Measurements from ENCODE around the gene SKOR2. TPM values are rescaled to one million over a fixed set of nuclear protein-coding genes. Genes with fewer than 3 reads are reported as not detected.
"Not testable (repeated sequence)": the region's sequence is repeated elsewhere in the genome, so short reads cannot be mapped to it uniquely, and the experiment has no call there.

Gene SKOR2
- total RNA-seq, 2 donors from 2014 or later, result not detected

GRCh38 chr18:47247416-47248114, 3.9 kb downstream of the SKOR2 start:
- no peak overlapping the region for H3K4me3 Mint-ChIP-seq
- peaks cover 63% of the 10 kb centered on the region for H3K27me3 Mint-ChIP-seq
- no peaks in the 10 kb centered on the region for H3K9me3 Mint-ChIP-seq

GRCh38 chr18:47247036-47247415, 4.4 kb downstream of the SKOR2 start:
- no peaks in the 10 kb centered on the region for H3K9me3 Mint-ChIP-seq
- H3K27ac Mint-ChIP-seq, result no peak overlapping the region
- H3K36me3 Mint-ChIP-seq (ENCODE audit: low read depth), result peaks cover 12% of the 10 kb centered on the region
- no peak overlapping the region for H3K4me3 Mint-ChIP-seq
- peaks cover 59% of the 10 kb centered on the region for H3K27me3 Mint-ChIP-seq
- H3K4me1 Mint-ChIP-seq, result peaks cover 4% of the 10 kb centered on the region
- no peak for ATAC-seq (replicated peaks)

More at GRCh38 chr18:47247416-47248114, 3.9 kb downstream of the SKOR2 start:
- Mint-ChIP-seq H3K36me3 (ENCODE audit: low read depth) (peaks cover 12% of the 10 kb centered on the region), H3K27ac (no peak overlapping the region), H3K4me1 (peaks cover 4% of the 10 kb centered on the region)
- no peak for ATAC-seq (replicated peaks)

GRCh38 chr18:47246027-47246971, 5.2 kb downstream of the SKOR2 start:
- peaks cover 12% of the 10 kb centered on the region for H3K36me3 Mint-ChIP-seq (ENCODE audit: low read depth)
- no peak overlapping the region for H3K27ac Mint-ChIP-seq

GRCh38 chr18:47244086-47244485, 7.4 kb downstream of the SKOR2 start:
- H3K9me3 Mint-ChIP-seq, result no peaks in the 10 kb centered on the region
- peaks cover 4% of the 10 kb centered on the region for H3K4me1 Mint-ChIP-seq
- peaks cover 12% of the 10 kb centered on the region for H3K36me3 Mint-ChIP-seq (ENCODE audit: low read depth)
- H3K27ac Mint-ChIP-seq, result no peak overlapping the region
- peaks cover 54% of the 10 kb centered on the region for H3K27me3 Mint-ChIP-seq
- H3K4me3 Mint-ChIP-seq, result no peak overlapping the region
- no peak for ATAC-seq (replicated peaks)

More at GRCh38 chr18:47246027-47246971, 5.2 kb downstream of the SKOR2 start:
- Mint-ChIP-seq H3K9me3 (no peaks in the 10 kb centered on the region), H3K4me3 (peak overlapping the region; percentile 4), H3K27me3 (peaks cover 59% of the 10 kb centered on the region), H3K4me1 (peaks cover 4% of the 10 kb centered on the region)
- ATAC-seq (replicated peaks), result no peak

- Mint-ChIP-seq H3K27ac (no peak overlapping the region), H3K4me1 (no peaks in the 10 kb centered on the region), H3K36me3 (ENCODE audit: low read depth) (no peaks in the 10 kb centered on the region), H3K4me3 (no peak overlapping the region), H3K9me3 (no peaks in the 10 kb centered on the region), H3K27me3 (peaks cover 34% of the 10 kb centered on the region)
- ATAC-seq (replicated peaks), result no peak
Measured at GRCh38 chr18:47235096-47235495, 16.4 kb downstream of the SKOR2 start.

GRCh38 chr18:47226660-47227059, 24.8 kb downstream of the SKOR2 start:
- Mint-ChIP-seq H3K27ac (no peak overlapping the region), H3K36me3 (ENCODE audit: low read depth) (no peaks in the 10 kb centered on the region), H3K4me3 (no peak overlapping the region), H3K9me3 (no peaks in the 10 kb centered on the region), H3K4me1 (no peaks in the 10 kb centered on the region), H3K27me3 (peaks cover 42% of the 10 kb centered on the region)
- no peak for ATAC-seq (replicated peaks)

GRCh38 chr18:47215554-47216138, 35.8 kb downstream of the SKOR2 start:
- H3K27me3 Mint-ChIP-seq, result peaks cover 40% of the 10 kb centered on the region
- no peaks in the 10 kb centered on the region for H3K9me3 Mint-ChIP-seq
- no peaks in the 10 kb centered on the region for H3K4me1 Mint-ChIP-seq
- H3K27ac Mint-ChIP-seq, result no peak overlapping the region
- no peak overlapping the region for H3K4me3 Mint-ChIP-seq
- peak; percentile 32 for ATAC-seq (replicated peaks)
- no peaks in the 10 kb centered on the region for H3K36me3 Mint-ChIP-seq (ENCODE audit: low read depth)

GRCh38 chr18:47209171-47209570, 42.3 kb downstream of the SKOR2 start:
- Mint-ChIP-seq H3K27ac (no peak overlapping the region), H3K36me3 (ENCODE audit: low read depth) (no peaks in the 10 kb centered on the region), H3K27me3 (peaks cover 40% of the 10 kb centered on the region), H3K9me3 (no peaks in the 10 kb centered on the region), H3K4me1 (no peaks in the 10 kb centered on the region), H3K4me3 (no peak overlapping the region)
- ATAC-seq (replicated peaks), result no peak

GRCh38 chr18:47206945-47207637, 44.4 kb downstream of the SKOR2 start:
- H3K27ac Mint-ChIP-seq, result no peak overlapping the region
- ATAC-seq (replicated peaks), result no peak
- peaks cover 27% of the 10 kb centered on the region for H3K27me3 Mint-ChIP-seq
- no peaks in the 10 kb centered on the region for H3K9me3 Mint-ChIP-seq
- no peaks in the 10 kb centered on the region for H3K4me1 Mint-ChIP-seq
- H3K4me3 Mint-ChIP-seq, result no peak overlapping the region
- no peaks in the 10 kb centered on the region for H3K36me3 Mint-ChIP-seq (ENCODE audit: low read depth)

GRCh38 chr18:47204908-47205522, 46.4 kb downstream of the SKOR2 start:
- no peaks in the 10 kb centered on the region for H3K4me1 Mint-ChIP-seq
- H3K27ac Mint-ChIP-seq, result no peak overlapping the region
- H3K36me3 Mint-ChIP-seq (ENCODE audit: low read depth), result no peaks in the 10 kb centered on the region
- H3K4me3 Mint-ChIP-seq, result no peak overlapping the region
- peak; percentile 40 for ATAC-seq (replicated peaks)
- H3K9me3 Mint-ChIP-seq, result no peaks in the 10 kb centered on the region
- H3K27me3 Mint-ChIP-seq, result peaks cover 22% of the 10 kb centered on the region

- no peaks in the 10 kb centered on the region for H3K36me3 Mint-ChIP-seq (ENCODE audit: low read depth)
- H3K27me3 Mint-ChIP-seq, result peaks cover 10% of the 10 kb centered on the region
- no peaks in the 10 kb centered on the region for H3K9me3 Mint-ChIP-seq
- no peaks in the 10 kb centered on the region for H3K4me1 Mint-ChIP-seq
- no peak overlapping the region for H3K27ac Mint-ChIP-seq
- H3K4me3 Mint-ChIP-seq, result no peak overlapping the region
- ATAC-seq (replicated peaks), result no peak
Measured at GRCh38 chr18:47203626-47204464, 47.6 kb downstream of the SKOR2 start.

GRCh38 chr18:47195961-47196360, 55.5 kb downstream of the SKOR2 start:
- not testable (repeated sequence) for H3K9me3 Mint-ChIP-seq; H3K4me1 Mint-ChIP-seq; H3K4me3 Mint-ChIP-seq; ATAC-seq (replicated peaks); H3K27ac Mint-ChIP-seq; H3K36me3 Mint-ChIP-seq (ENCODE audit: low read depth)
- peaks cover 18% of the 10 kb centered on the region for H3K27me3 Mint-ChIP-seq

GRCh38 chr18:47191961-47192360, 59.5 kb downstream of the SKOR2 start:
- Mint-ChIP-seq H3K4me3 (no peak overlapping the region), H3K9me3 (no peaks in the 10 kb centered on the region), H3K4me1 (no peaks in the 10 kb centered on the region), H3K27me3 (peaks cover 31% of the 10 kb centered on the region), H3K27ac (no peak overlapping the region), H3K36me3 (ENCODE audit: low read depth) (no peaks in the 10 kb centered on the region)
- no peak for ATAC-seq (replicated peaks)

Measured in activated T-helper 17 cell treated with anti-CD3 and anti-CD28 coated beads, Interleukin-2, amount 50 U/mL, for 72 hours (primary cell).